Measurements from ENCODE around the gene ITGAD. TPM values are rescaled to one million over a fixed set of nuclear protein-coding genes. Genes with fewer than 3 reads are reported as not detected.

The ITGAD gene
- total RNA-seq, 1 experiment from 2014 or later, result not detected

DNA sequence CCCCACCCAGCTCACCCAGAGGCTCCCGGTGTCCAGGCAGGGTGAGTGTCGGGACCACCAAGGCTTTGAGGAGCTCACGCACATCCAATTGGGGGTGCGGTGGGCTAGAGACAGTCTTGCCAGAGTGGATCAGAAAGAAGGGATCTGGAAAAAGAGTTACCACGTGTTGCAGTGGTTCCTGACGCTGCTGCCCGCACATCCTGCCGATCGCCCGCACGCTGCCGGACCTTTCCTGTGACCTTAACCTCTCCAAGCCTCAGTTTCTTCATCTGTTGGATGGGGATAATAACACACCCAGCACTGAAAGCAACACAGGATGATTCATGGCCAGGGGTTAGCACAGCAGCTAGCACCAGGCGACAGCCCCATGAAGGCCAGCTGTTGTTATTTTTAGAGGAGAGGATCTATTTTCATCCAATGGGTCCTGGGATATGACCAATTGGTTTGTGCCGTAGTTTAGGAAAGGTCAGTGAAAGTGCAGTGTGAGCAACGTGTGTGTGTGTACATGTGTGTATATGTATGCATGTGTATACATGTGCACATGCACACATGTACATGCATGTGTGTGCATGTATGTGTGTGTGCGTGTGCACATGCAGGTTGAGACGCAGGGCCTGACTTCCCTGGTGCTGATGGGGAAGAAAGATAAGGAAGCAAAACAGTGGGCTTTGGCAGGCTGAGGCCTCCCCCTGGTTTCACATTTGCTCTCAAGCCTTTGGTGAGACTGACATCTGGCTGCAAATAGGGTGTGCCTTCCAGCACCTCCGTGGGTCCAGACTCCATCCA lies 35.6 kb upstream of the ITGAD start:
- Histone ChIP-seq H2AK5ac (ENCODE audit: insufficient read length, low read length) (no peak overlapping the region), H3K79me2 (ENCODE audit: insufficient read depth, low read length) (no peaks in the 10 kb centered on the region), H3K4ac (ENCODE audit: low read depth, low read length) (no peak overlapping the region), H3K27ac (ENCODE audit: insufficient read length, low read depth, low read length) (no peak overlapping the region), H4K20me1 (ENCODE audit: control insufficient read depth, insufficient read depth, insufficient read length) (no peaks in the 10 kb centered on the region), H4K5ac (ENCODE audit: insufficient read length, low read depth, low read length) (no peak overlapping the region), H3K27me3 (ENCODE audit: insufficient read depth, low read length) (no peaks in the 10 kb centered on the region), H3K4me2 (ENCODE audit: insufficient read depth, insufficient read length, low read length) (no peak overlapping the region), H3K14ac (ENCODE audit: insufficient read depth, low read length) (no peak overlapping the region), H2BK120ac (ENCODE audit: low read depth, low read length, poor library complexity, severe bottlenecking) (no peak overlapping the region), H3T11ph (ENCODE audit: low read length) (no peak overlapping the region), H2BK20ac (ENCODE audit: low read depth, low read length, poor library complexity, severe bottlenecking) (no peak overlapping the region), H2BK5ac (ENCODE audit: insufficient read length, low read length) (no peak overlapping the region), H3K56ac (ENCODE audit: insufficient read length, low read depth, low read length) (no peak overlapping the region), H3K4me1 (ENCODE audit: insufficient read depth, low read length) (no peaks in the 10 kb centered on the region), H3K23ac (ENCODE audit: insufficient read length, low read depth, low read length) (no peak overlapping the region), H3K79me1 (ENCODE audit: insufficient read depth, low read depth, low read length, poor library complexity, severe bottlenecking) (no peaks in the 10 kb centered on the region), H3K9ac (ENCODE audit: extremely low read depth, insufficient read length, low read length) (no peak overlapping the region), H2BK15ac (ENCODE audit: low read depth, low read length) (no peak overlapping the region), H4K8ac (replicated peaks; ENCODE audit: insufficient read length, low read depth, low read length) (no peak overlapping the region), H2AFZ (ENCODE audit: low read length) (no peak overlapping the region), H4K91ac (ENCODE audit: insufficient read length, low read depth, low read length) (no peak overlapping the region), H3K23me2 (ENCODE audit: insufficient read length, low read depth, low read length, poor library complexity, severe bottlenecking) (no peaks in the 10 kb centered on the region), H2BK12ac (ENCODE audit: insufficient read length, low read depth, low read length) (no peak overlapping the region), H3K9me3 (ENCODE audit: control insufficient read depth, low read depth, low read length) (no peaks in the 10 kb centered on the region), H3K18ac (ENCODE audit: insufficient read length, low read depth, low read length) (no peak overlapping the region)
- H3K4me3 Mint-ChIP-seq, result no peak overlapping the region
- no peak for DNase-seq
- TF ChIP-seq, protein P1, sequence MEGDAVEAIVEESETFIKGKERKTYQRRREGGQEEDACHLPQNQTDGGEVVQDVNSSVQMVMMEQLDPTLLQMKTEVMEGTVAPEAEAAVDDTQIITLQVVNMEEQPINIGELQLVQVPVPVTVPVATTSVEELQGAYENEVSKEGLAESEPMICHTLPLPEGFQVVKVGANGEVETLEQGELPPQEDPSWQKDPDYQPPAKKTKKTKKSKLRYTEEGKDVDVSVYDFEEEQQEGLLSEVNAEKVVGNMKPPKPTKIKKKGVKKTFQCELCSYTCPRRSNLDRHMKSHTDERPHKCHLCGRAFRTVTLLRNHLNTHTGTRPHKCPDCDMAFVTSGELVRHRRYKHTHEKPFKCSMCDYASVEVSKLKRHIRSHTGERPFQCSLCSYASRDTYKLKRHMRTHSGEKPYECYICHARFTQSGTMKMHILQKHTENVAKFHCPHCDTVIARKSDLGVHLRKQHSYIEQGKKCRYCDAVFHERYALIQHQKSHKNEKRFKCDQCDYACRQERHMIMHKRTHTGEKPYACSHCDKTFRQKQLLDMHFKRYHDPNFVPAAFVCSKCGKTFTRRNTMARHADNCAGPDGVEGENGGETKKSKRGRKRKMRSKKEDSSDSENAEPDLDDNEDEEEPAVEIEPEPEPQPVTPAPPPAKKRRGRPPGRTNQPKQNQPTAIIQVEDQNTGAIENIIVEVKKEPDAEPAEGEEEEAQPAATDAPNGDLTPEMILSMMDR (conservative IDR thresholded peaks at IDR 0.05), result no peak
- whole genome bisulfite sequencing (ENCODE audit: extremely low coverage, insufficient read length, low lambda C conversion rate), result no CpG with 5 or more reads among the region's 18 CpGs
- H3K27me3 Mint-ChIP-seq (ENCODE audit: low read depth), result peaks cover 5% of the 10 kb centered on the region
- H3K36me3 Mint-ChIP-seq (ENCODE audit: insufficient read depth in 1 of 3, low read depth in 3 of 3), result no peaks in the 10 kb centered on the region
- peaks cover 10 to 15% of the 10 kb centered on the region in 2 experiments for H3K4me1 Mint-ChIP-seq
- H3K9me3 Mint-ChIP-seq, result no peaks in the 10 kb centered on the region; a peak in 2 of 5 replicates
- no peak overlapping the region for H3K27ac Mint-ChIP-seq

All from H9 (cell line).